ENCODE data around the gene PTPRK. TPM values are rescaled to one million over a fixed set of nuclear protein-coding genes. Genes with fewer than 3 reads are reported as not detected.

The PTPRK gene
- total and polyA plus RNA-seq, 2 of the 13 experiments (the other 11 are each of a cell fraction or from before 2014, with no cell fraction given), result 43.6 to 98.3 TPM

GRCh38 chr6:128500014-128500413 lies 20.4 kb downstream of the PTPRK start:
- peak overlapping the region; percentile 91 for H3K27ac ChIP-seq (ENCODE audit: extremely low read length, insufficient read depth, low read length)
- H3K4me2 ChIP-seq (ENCODE audit: low read depth, low read length), result peak overlapping the region; percentile 68
- in situ Hi-C loops (cut with HindIII; ENCODE audit: extremely low pct_ligation_motif_present, low pct_unique_long_range_greater_than_20kb), result no loop called here
- no peak overlapping the region for H2AFZ ChIP-seq (ENCODE audit: low read length)
- ChIA-PET POLR2A (interaction anchor here (0.8 to 5.3 kb wide), 7 partner anchors 9 to 1233 kb away, joined by 3 to 63 read pairs (median 5); partner anchors contain the start of genes PTPRK and RNF146), CTCF (ENCODE audit: low intra/inter-chr PET ratio, low total read pairs) (no interaction called here)
- no TSS peak for BruUV-seq (replicated peaks)
- DNase-seq (ENCODE audit: low spot score) (peak; percentile 41), FAIRE-seq (no peak), ATAC-seq (no peak)
- H3K4me3 ChIP-seq (replicated peaks in 1 of 3; ENCODE audit: insufficient read depth in 1 of 3, low read depth in 2 of 3, low read length in 3 of 3), result no peak overlapping the region; a peak in 1 of 6 replicates
- H4K20me1 ChIP-seq (ENCODE audit: insufficient read depth, low read length), result no peaks in the 10 kb centered on the region
- peaks cover 100% of the 10 kb centered on the region for H3K4me1 ChIP-seq (ENCODE audit: insufficient read depth, low read length)
- H3K36me3 ChIP-seq (replicated peaks in 1 of 2; ENCODE audit: control insufficient read depth in 1 of 2, insufficient read depth in 2 of 2, low read length in 2 of 2), result no peaks in the 10 kb centered on the region; a peak in 2 of 5 replicates
- peaks cover 98% of the 10 kb centered on the region for H3K79me2 ChIP-seq (ENCODE audit: insufficient read depth, low read length)
- no peaks in the 10 kb centered on the region for H3K27me3 ChIP-seq (ENCODE audit: control insufficient read depth in 1 of 2, insufficient read depth in 2 of 2, low read length in 2 of 2)
- intact Hi-C loops (cut with micrococcal nuclease; ENCODE audit: unreplicated experiment), result no loop called here
- H3K9ac ChIP-seq (ENCODE audit: insufficient read depth, low read depth, low read length), result peak overlapping the region; percentile 65
- no peaks in the 10 kb centered on the region for H3K9me3 ChIP-seq (ENCODE audit: low read length)
- TF ChIP-seq ZMAT3 (CRISPR knock-in tag; conservative IDR thresholded peaks at IDR 0.05) (peak; percentile 41; the same call in 1 of the 2 replicates), ARID5B (CRISPR knock-in tag; IDR thresholded peaks at IDR 0.05) (peak; percentile 13; the same call in 1 of the 2 replicates), ETV6 (CRISPR knock-in tag; conservative IDR thresholded peaks at IDR 0.05) (no peak), NRL (CRISPR knock-in tag; IDR thresholded peaks at IDR 0.05; ENCODE audit: borderline replicate concordance) (no peak), SSRP1 (CRISPR knock-in tag; IDR thresholded peaks at IDR 0.05) (0 out of 2 replicates have a peak, but pooled peaks have one; percentile 49), HOXA5 (CRISPR knock-in tag; IDR thresholded peaks at IDR 0.05) (0 out of 2 replicates have a peak, but pooled peaks have one; percentile 38), ZNF207 (IDR thresholded peaks at IDR 0.05; ENCODE audit: borderline replicate concordance) (no peak), CREB1 (IDR thresholded peaks at IDR 0.05) (no peak), CREB1 (CRISPR knock-in tag; IDR thresholded peaks at IDR 0.05) (0 out of 2 replicates have a peak, but pooled peaks have one; percentile 27), ATF4 (CRISPR knock-in tag; IDR thresholded peaks at IDR 0.05) (peak in 1 of 2 experiments; percentile 61; a peak in 2 of 4 replicates), ZBTB21 (CRISPR knock-in tag; IDR thresholded peaks at IDR 0.05) (no peak), CCAR2 (optimal IDR thresholded peaks at IDR 0.05; ENCODE audit: low read depth, low read length) (no peak), ZNF543 (CRISPR knock-in tag; IDR thresholded peaks at IDR 0.05) (no peak), HOMEZ (CRISPR knock-in tag; IDR thresholded peaks at IDR 0.05; ENCODE audit: low read depth) (no peak), ZNF253 (CRISPR knock-in tag; IDR thresholded peaks at IDR 0.05; ENCODE audit: borderline replicate concordance) (no peak), MNT (IDR thresholded peaks at IDR 0.05) (no peak), FOXK1 (CRISPR knock-in tag; IDR thresholded peaks at IDR 0.05; ENCODE audit: borderline replicate concordance, low read depth) (peak; percentile 40; the same call in 1 of the 2 replicates), SAP130 (CRISPR knock-in tag; IDR thresholded peaks at IDR 0.05; ENCODE audit: low read depth) (peak; percentile 36), NFE2 (CRISPR knock-in tag; IDR thresholded peaks at IDR 0.05) (no peak)

Data from HepG2 (cell line).